Activated B cell treated with CpG ODN at 0.5 μM for 24 hours (primary cell): ENCODE results near the gene IQSEC1. TPM values are rescaled to one million over a fixed set of nuclear protein-coding genes. Genes with fewer than 3 reads are reported as not detected.

ENCODE experiments used
- ATAC-seq: fragments of 200-7000 bp; cut with Tn5 transposase; one replicate; pipeline ENCODE4 v1.10.0; 2021; ENCODE audit warnings: low read depth, mild to moderate bottlenecking, moderate library complexity
- CTCF ChIA-PET: fragments of 350-600 bp; sonication (Branson Sonifier 250); formaldehyde crosslinking; loops from one replicate; lab custom pipeline; 2021; ENCODE audit warnings: antibody characterized with exemption; lab: Charles Lee
- POLR2A ChIA-PET: fragments of 350-600 bp; sonication (Branson Sonifier 250); formaldehyde crosslinking; loops from one replicate; lab custom pipeline; 2021; ENCODE audit warnings: antibody characterized with exemption; lab: Charles Lee
- DNase-seq: peaks from one replicate; pipeline ENCODE4 v3.0.0; 2022
- H3K27ac Mint-ChIP-seq: one replicate; pipeline ENCODE4 v1.8.0; 2020; ENCODE audit warnings: mixed read lengths
- H3K27me3 Mint-ChIP-seq: one replicate; pipeline ENCODE4 v1.8.0; 2021; ENCODE audit warnings: mixed read lengths
- H3K36me3 Mint-ChIP-seq: one replicate; pipeline ENCODE4 v1.8.0; 2021; ENCODE audit warnings: low read depth, mixed read lengths
- H3K4me1 Mint-ChIP-seq: one replicate; pipeline ENCODE4 v1.8.0; 2021; ENCODE audit warnings: mixed read lengths
- H3K4me3 Mint-ChIP-seq: one replicate; pipeline ENCODE4 v1.8.0; 2020; ENCODE audit warnings: mild to moderate bottlenecking, mixed read lengths
- H3K9me3 Mint-ChIP-seq: one replicate; pipeline ENCODE4 v1.8.0; 2020; ENCODE audit warnings: mixed read lengths
- intact Hi-C: fragments of 100-400 bp; cut with micrococcal nuclease; formaldehyde crosslinking; loops from one replicate; pipeline ENCODE4 v1.15.1; 2024
- total RNA-seq: library from RNA; stranded (reverse); gene quantifications from 2 replicates; pipeline ENCODE4 v1.2.3, GENCODE V29; 2022
- TF ChIP-seq, protein P1 (sequence below): fragments of 200-600 bp; IDR thresholded peaks from one replicate; pipeline ENCODE4 v1.8.0; 2022; ENCODE audit warnings: antibody characterized with exemption, mild to moderate bottlenecking

The IQSEC1 gene
- total RNA-seq, 1 donor from 2014 or later, result 296 TPM

DNA sequence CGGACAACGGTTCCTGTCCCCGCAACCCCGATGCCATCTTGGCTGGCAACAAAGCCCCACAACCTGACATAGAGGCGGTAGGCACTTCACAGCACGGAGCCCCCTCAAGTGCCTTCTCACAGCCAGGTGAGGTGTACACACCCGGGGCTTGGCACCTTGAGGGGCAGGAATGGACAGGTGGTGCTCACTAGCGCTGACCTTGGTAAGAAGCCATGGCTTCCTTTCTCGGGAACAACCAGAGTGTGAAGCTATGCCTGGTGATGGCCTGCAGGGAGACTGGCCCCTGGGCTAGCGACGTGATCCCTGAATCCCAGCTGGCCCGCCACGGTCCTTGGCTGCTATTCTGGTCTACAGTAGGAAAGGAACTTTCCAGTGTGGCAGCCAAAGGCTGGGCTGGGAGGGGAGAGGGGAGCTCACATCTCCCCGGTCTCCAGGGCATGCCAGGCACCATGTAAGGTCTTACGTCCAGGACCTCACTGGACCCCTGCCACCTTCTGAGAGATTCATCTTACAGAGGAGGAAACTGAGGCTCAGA is 161.3 kb downstream of the IQSEC1 start:
- Mint-ChIP-seq H3K9me3 (no peaks in the 10 kb centered on the region), H3K4me1 (peaks cover 3% of the 10 kb centered on the region), H3K36me3 (peaks cover 95% of the 10 kb centered on the region), H3K4me3 (no peak overlapping the region), H3K27me3 (no peaks in the 10 kb centered on the region), H3K27ac (no peak overlapping the region)
- intact Hi-C loops, result no loop called here
- DNase-seq (no peak), ATAC-seq (no peak)
- ChIA-PET CTCF (no interaction called here), POLR2A (interaction anchor here (0.8 kb wide), 1 partner anchor 13 kb away, joined by 3 read pairs; no protein-coding TSS in a partner anchor)
- TF ChIP-seq, protein P1, sequence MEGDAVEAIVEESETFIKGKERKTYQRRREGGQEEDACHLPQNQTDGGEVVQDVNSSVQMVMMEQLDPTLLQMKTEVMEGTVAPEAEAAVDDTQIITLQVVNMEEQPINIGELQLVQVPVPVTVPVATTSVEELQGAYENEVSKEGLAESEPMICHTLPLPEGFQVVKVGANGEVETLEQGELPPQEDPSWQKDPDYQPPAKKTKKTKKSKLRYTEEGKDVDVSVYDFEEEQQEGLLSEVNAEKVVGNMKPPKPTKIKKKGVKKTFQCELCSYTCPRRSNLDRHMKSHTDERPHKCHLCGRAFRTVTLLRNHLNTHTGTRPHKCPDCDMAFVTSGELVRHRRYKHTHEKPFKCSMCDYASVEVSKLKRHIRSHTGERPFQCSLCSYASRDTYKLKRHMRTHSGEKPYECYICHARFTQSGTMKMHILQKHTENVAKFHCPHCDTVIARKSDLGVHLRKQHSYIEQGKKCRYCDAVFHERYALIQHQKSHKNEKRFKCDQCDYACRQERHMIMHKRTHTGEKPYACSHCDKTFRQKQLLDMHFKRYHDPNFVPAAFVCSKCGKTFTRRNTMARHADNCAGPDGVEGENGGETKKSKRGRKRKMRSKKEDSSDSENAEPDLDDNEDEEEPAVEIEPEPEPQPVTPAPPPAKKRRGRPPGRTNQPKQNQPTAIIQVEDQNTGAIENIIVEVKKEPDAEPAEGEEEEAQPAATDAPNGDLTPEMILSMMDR, result no peak

GRCh38 chr3:12910356-12911099 is 162.7 kb downstream of the IQSEC1 start:
- Mint-ChIP-seq H3K27me3 (no peaks in the 10 kb centered on the region), H3K4me3 (no peak overlapping the region), H3K4me1 (peaks cover 2% of the 10 kb centered on the region), H3K27ac (no peak overlapping the region), H3K9me3 (no peaks in the 10 kb centered on the region), H3K36me3 (peaks cover 95% of the 10 kb centered on the region)
- ChIA-PET POLR2A (interaction anchor here (0.8 kb wide), 1 partner anchor 13 kb away, joined by 3 read pairs; no protein-coding TSS in a partner anchor), CTCF (no interaction called here)
- TF ChIP-seq, protein P1, result no peak
- intact Hi-C loops, result no loop called here
- ATAC-seq, result no peak
- DNase-seq, result no peak

DNA sequence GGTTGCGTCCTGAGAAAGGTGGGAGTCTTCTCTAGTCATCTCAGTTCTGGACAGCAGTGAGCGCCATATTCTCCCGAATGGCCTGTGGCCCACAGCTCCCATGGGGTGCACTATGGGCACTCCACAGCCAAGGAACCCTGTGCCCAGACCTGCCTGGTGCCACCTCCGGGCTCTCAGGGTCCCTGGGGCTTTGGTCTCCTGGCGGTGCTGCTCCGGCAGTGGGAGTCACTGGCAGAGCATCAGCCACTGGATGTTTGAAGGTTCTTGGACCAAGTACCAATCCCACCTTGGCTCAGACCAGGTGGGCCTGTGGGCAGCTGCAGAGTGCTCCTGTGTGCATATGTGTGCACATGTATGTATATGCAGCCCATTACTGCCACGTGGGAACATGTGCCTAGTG is 163.5 kb downstream of the IQSEC1 start:
- Mint-ChIP-seq H3K36me3 (peaks cover 96% of the 10 kb centered on the region), H3K9me3 (no peaks in the 10 kb centered on the region), H3K4me1 (peaks cover 9% of the 10 kb centered on the region), H3K27me3 (no peaks in the 10 kb centered on the region), H3K27ac (no peak overlapping the region), H3K4me3 (no peak overlapping the region)
- TF ChIP-seq, protein P1, result no peak
- intact Hi-C loops, result no loop called here
- ATAC-seq (no peak), DNase-seq (no peak)
- ChIA-PET CTCF (no interaction called here), POLR2A (interaction anchor here (0.8 kb wide), 1 partner anchor 12 kb away, joined by 3 read pairs; no protein-coding TSS in a partner anchor)

DNA sequence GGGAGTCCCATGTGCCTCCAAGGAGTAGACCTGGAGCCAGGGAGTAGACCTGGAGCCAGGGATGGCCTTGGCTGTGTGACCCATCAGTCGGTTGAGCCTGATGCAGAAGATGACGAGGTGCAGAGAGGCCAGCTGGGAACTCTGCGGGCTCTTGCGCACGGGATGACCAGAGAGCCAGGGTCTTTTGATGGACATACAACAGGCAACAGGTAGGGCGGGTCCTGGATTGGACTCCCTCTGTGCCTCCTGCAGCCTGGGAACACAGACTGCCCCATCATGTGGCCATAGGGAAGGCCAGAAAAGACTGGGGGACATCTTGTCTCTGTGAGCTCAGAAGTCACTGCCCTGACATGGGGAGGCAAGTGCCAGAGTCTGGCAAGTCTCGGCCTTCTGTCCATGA is 164.4 kb downstream of the IQSEC1 start:
- Mint-ChIP-seq H3K36me3 (peaks cover 95% of the 10 kb centered on the region), H3K4me3 (no peak overlapping the region)
- CTCF ChIA-PET, result interaction anchor here (0.6 kb wide), 1 partner anchor 402 kb away, joined by 4 read pairs; no protein-coding TSS in a partner anchor

More for the DNA sequence above, 164.4 kb downstream of the IQSEC1 start:
- peaks cover 15% of the 10 kb centered on the region for H3K4me1 Mint-ChIP-seq
- H3K27ac Mint-ChIP-seq, result no peak overlapping the region
- no peak for ATAC-seq
- intact Hi-C loops, result no loop called here
- TF ChIP-seq, protein P1, result no peak
- no peak for DNase-seq
- no peaks in the 10 kb centered on the region for H3K27me3 Mint-ChIP-seq
- POLR2A ChIA-PET, result no interaction called here
- no peaks in the 10 kb centered on the region for H3K9me3 Mint-ChIP-seq
